A549 (cell line): ENCODE data around the gene CACNA1I. TPM values are rescaled to one million over a fixed set of nuclear protein-coding genes. Genes with fewer than 3 reads are reported as not detected.

Experiments used
- ATAC-seq, 2 experiments: fragments of 200-7000 bp in 1 of 2; fragments of >200 bp in 1 of 2; cut with Nextera tagmentation in 1 of 2; cut with Tn5 transposase in 1 of 2; 3 replicates each; pipeline versions ENCODE4 v1.8.0 to v1.9.1; 2018 to 2020; ENCODE audit warnings: mild to moderate bottlenecking in 1 of 2, moderate library complexity in 1 of 2
- CTCF ChIA-PET: fragments of 300-600 bp; sonication (Branson Sonifier 250); formaldehyde crosslinking; extraction: SDS; loops from one replicate; lab custom pipeline; 2021; ENCODE audit warnings: antibody characterized with exemption, inconsistent platforms; lab: Yijun Ruan, JAX
- POLR2A ChIA-PET: fragments of 350-600 bp; formaldehyde crosslinking; extraction: SDS; loops from one replicate; lab custom pipeline; 2021; ENCODE audit warnings: antibody characterized with exemption, inconsistent platforms; lab: Yijun Ruan, JAX
- DNase-seq, 2 experiments: peaks; one replicate each; pipeline versions ENCODE4 v3.0.0 to v3.0.0-alpha.2; 2011 to 2016; ENCODE audit warnings: low read depth in 1 of 2, low spot score in 1 of 2
- FAIRE-seq: peaks from 2 replicates; lab custom pipeline; 2011; peaks lifted over from hg19 to GRCh38; lab: Jason Lieb, UNC
- H3K27ac ChIP-seq, 2 experiments: fragments of >200 bp; sonication (Bioruptor Twin); formaldehyde crosslinking; 3 replicates each; pipeline ENCODE4 v1.5.1; 2016 to 2017
- H3K4me1 ChIP-seq: fragments of >200 bp; sonication (Bioruptor Twin); formaldehyde crosslinking; 3 replicates; pipeline ENCODE4 v1.6.1; 2016
- H3K4me2 ChIP-seq: fragments of >200 bp; sonication (Bioruptor Twin); formaldehyde crosslinking; 3 replicates; pipeline ENCODE4 v1.6.1; 2016
- H3K4me3 ChIP-seq: fragments of >200 bp; sonication (Bioruptor Twin); formaldehyde crosslinking; 3 replicates; pipeline ENCODE4 v1.5.1; 2016
- H3K9me3 ChIP-seq: fragments of >200 bp; sonication (Bioruptor Twin); formaldehyde crosslinking; 3 replicates; pipeline ENCODE4 v1.6.1; 2016
- BHLHE40 ChIP-seq: IDR thresholded peaks from 2 replicates; pipeline ENCODE4 v1.6.1; 2012; ENCODE audit warnings: low read depth, low read length, inconsistent platforms
- CEBPB ChIP-seq, 2 experiments: fragments of >200 bp in 1 of 2; sonication (Bioruptor Twin) in 1 of 2; formaldehyde crosslinking in 1 of 2; IDR thresholded peaks; 2 replicates each; pipeline ENCODE4 v1.6.1; 2012 to 2016
- CHD2 ChIP-seq: fragments of 150-350 bp; IDR thresholded peaks from 2 replicates; pipeline ENCODE4 v1.6.1; 2014; ENCODE audit warnings: low read length; ENCODE audit not compliant: partially characterized antibody
- CHD4 ChIP-seq: fragments of 200-600 bp; sonication (generic); IDR thresholded peaks from 2 replicates; pipeline ENCODE4 v1.6.1; 2016; ENCODE audit warnings: antibody characterized with exemption, mild to moderate bottlenecking, borderline replicate concordance
- EHMT2 ChIP-seq: fragments of 200-600 bp; sonication (generic); IDR thresholded peaks from 2 replicates; pipeline ENCODE4 v1.6.1; 2016; ENCODE audit warnings: antibody characterized with exemption, low read depth, mild to moderate bottlenecking, moderate library complexity
- EP300 ChIP-seq, 2 experiments: fragments of >200 bp; sonication (Bioruptor Twin); formaldehyde crosslinking; IDR thresholded peaks; 2 replicates in 1 of 2; 3 replicates in 1 of 2; pipeline ENCODE4 v1.6.1; 2016 to 2017
- FOSL2 ChIP-seq, 2 experiments: fragments of 450-650 bp in 1 of 2; fragments of >200 bp in 1 of 2; sonication (Bioruptor Twin) in 1 of 2; formaldehyde crosslinking; IDR thresholded peaks; 2 replicates each; pipeline versions ENCODE4 v1.5.0 to v1.6.1; 2016 to 2020; ENCODE audit warnings: mild to moderate bottlenecking in 1 of 2, moderate library complexity in 1 of 2
- HES2 ChIP-seq: fragments of >200 bp; sonication (Bioruptor Twin); formaldehyde crosslinking; IDR thresholded peaks from 2 replicates; pipeline ENCODE4 v1.6.1; 2016
- HMGXB4 ChIP-seq: fragments of 250-450 bp; sonication (Bioruptor Pico); IDR thresholded peaks from 2 replicates; pipeline ENCODE4 v1.5.0; 2021; ENCODE audit warnings: mild to moderate bottlenecking, moderate library complexity, borderline replicate concordance
- HOXB5 ChIP-seq: fragments of 250-450 bp; sonication (Bioruptor Pico); IDR thresholded peaks from 2 replicates; pipeline ENCODE4 v1.5.0; 2020; ENCODE audit warnings: mild to moderate bottlenecking, moderate library complexity
- JUN ChIP-seq, 2 experiments: fragments of >200 bp; sonication (Bioruptor Twin); formaldehyde crosslinking; IDR thresholded peaks; 2 replicates in 1 of 2; 3 replicates in 1 of 2; pipeline ENCODE4 v1.6.1; 2016 to 2017
- KDM1A ChIP-seq: fragments of 200-600 bp; sonication (generic); IDR thresholded peaks from 2 replicates; pipeline ENCODE4 v1.6.1; 2016; ENCODE audit warnings: low read depth, mild to moderate bottlenecking
- MAFK ChIP-seq: fragments of 450-650 bp; IDR thresholded peaks from 2 replicates; pipeline ENCODE4 v1.6.1; 2014; ENCODE audit not compliant: partially characterized antibody
- POLR2A ChIP-seq: IDR thresholded peaks from 2 replicates; pipeline ENCODE4 v1.6.1; 2012; ENCODE audit warnings: mild to moderate bottlenecking, low read length
- RARB ChIP-seq: fragments of 250-450 bp; sonication (Bioruptor Pico); IDR thresholded peaks from 2 replicates; pipeline ENCODE4 v1.8.0; 2021; ENCODE audit warnings: mild to moderate bottlenecking, moderate library complexity
- RFX5 ChIP-seq: fragments of 450-650 bp; IDR thresholded peaks from 2 replicates; pipeline ENCODE4 v1.7.1; 2014; ENCODE audit warnings: antibody characterized with exemption, mild to moderate bottlenecking, moderate library complexity
- SMC3 ChIP-seq: fragments of >200 bp; sonication (Bioruptor Twin); formaldehyde crosslinking; IDR thresholded peaks from 3 replicates; pipeline ENCODE4 v1.6.1; 2018; ENCODE audit warnings: inconsistent platforms
- SREBF2 ChIP-seq: fragments of 450-650 bp; IDR thresholded peaks from 2 replicates; pipeline ENCODE4 v1.6.1; 2014; ENCODE audit warnings: mild to moderate bottlenecking, moderate library complexity
- ZC3H11A ChIP-seq: fragments of 450-650 bp; IDR thresholded peaks from 2 replicates; pipeline ENCODE4 v1.6.1; 2014; ENCODE audit warnings: antibody characterized with exemption, mild to moderate bottlenecking
- ZNF302 ChIP-seq: fragments of 250-450 bp; sonication (Bioruptor Pico); IDR thresholded peaks from 2 replicates; pipeline ENCODE4 v1.9.0; 2021; ENCODE audit warnings: inconsistent platforms, mild to moderate bottlenecking, moderate library complexity
- WGBS: methylation state at CpG from one replicate; pipeline ENCODE4 v1.1.6; 2017; ENCODE audit errors: missing lambda C conversion rate; 5-methylcytosine and 5-hydroxymethylcytosine counted together
- polyA plus RNA-seq, 4 experiments: library from polyadenylated mRNA; depleted of rRNA in 3 of 4; stranded (reverse); fragments of >200 nt; fragmentation: RNase III in 1 of 4; extraction: RNeasy Plus Mini Kit Qiagen cat#74134 plus additional on column Dnase treatment in 1 of 4; gene quantifications; 2 replicates in 3 of 4; 3 replicates in 1 of 4; pipeline ENCODE4 v1.2.3, GENCODE V29; 2011 to 2017
- TF ChIP-seq, protein P1 (sequence below): fragments of 150-350 bp; IDR thresholded peaks from 2 replicates; pipeline ENCODE4 v1.6.1; 2014; ENCODE audit warnings: low read depth, mild to moderate bottlenecking, low read length
- TF ChIP-seq, protein P2 (sequence below): IDR thresholded peaks from 2 replicates; pipeline ENCODE4 v1.6.1; 2012

CACNA1I gene
- polyA plus RNA-seq, 2 of the 4 experiments (the other 2 are of a cell fraction), result 0.03 to 0.13 TPM

- TF ChIP-seq CHD4, result no peak
- TF ChIP-seq POLR2A, result no peak
- TF ChIP-seq EHMT2, result no peak
- TF ChIP-seq CHD2, result no peak
- TF ChIP-seq CEBPB (IDR thresholded peaks at IDR 0.05), result no peak
- TF ChIP-seq RFX5, result no peak
- TF ChIP-seq HES2, result no peak
- TF ChIP-seq, all 56 proteins: peak for 0
- FAIRE-seq (no peak), ATAC-seq (no peak), DNase-seq (no peak)
- Histone ChIP-seq H3K4me2 (no peak overlapping the region), H3K4me1 (0 out of 3 replicates have a peak, but pooled peaks cover 6% of the 10 kb centered on the region), H3K9me3 (no peaks in the 10 kb centered on the region), H3K4me3 (no peak overlapping the region), H3K27ac (no peak overlapping the region)
- WGBS, result 0% methylated on average over 1 of the region's 1 CpG
- ChIA-PET POLR2A (no interaction called here), CTCF (no interaction called here)
Observed at GRCh38 chr22:39661501-39661841, 90.9 kb downstream of the CACNA1I start.

GRCh38 chr22:39661842-39662685, 91.5 kb downstream of the CACNA1I start:
- no peak for FAIRE-seq
- 53% methylated on average over 10 of the region's 77 CpGs for WGBS

GRCh38 chr22:39662686-39663052, 92.1 kb downstream of the CACNA1I start:
- no peak for FAIRE-seq
- DNase-seq, result no peak
- Histone ChIP-seq H3K27ac (no peak overlapping the region), H3K4me2 (no peak overlapping the region), H3K4me3 (no peak overlapping the region), H3K4me1 (0 out of 3 replicates have a peak, but pooled peaks cover 6% of the 10 kb centered on the region), H3K9me3 (no peaks in the 10 kb centered on the region)
- WGBS, result 97% methylated on average over 21 of the region's 26 CpGs
- CTCF ChIA-PET, result no interaction called here
- POLR2A ChIA-PET, result no interaction called here
- no peak for ATAC-seq
- TF ChIP-seq RARB (CRISPR knock-in tag), result no peak
- TF ChIP-seq, protein P1, sequence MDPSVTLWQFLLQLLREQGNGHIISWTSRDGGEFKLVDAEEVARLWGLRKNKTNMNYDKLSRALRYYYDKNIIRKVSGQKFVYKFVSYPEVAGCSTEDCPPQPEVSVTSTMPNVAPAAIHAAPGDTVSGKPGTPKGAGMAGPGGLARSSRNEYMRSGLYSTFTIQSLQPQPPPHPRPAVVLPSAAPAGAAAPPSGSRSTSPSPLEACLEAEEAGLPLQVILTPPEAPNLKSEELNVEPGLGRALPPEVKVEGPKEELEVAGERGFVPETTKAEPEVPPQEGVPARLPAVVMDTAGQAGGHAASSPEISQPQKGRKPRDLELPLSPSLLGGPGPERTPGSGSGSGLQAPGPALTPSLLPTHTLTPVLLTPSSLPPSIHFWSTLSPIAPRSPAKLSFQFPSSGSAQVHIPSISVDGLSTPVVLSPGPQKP, result no peak
- no peak for TF ChIP-seq HOXB5 (CRISPR knock-in tag)
- no peak for TF ChIP-seq KDM1A
- no peak for TF ChIP-seq ZNF302
- TF ChIP-seq, protein P2, sequence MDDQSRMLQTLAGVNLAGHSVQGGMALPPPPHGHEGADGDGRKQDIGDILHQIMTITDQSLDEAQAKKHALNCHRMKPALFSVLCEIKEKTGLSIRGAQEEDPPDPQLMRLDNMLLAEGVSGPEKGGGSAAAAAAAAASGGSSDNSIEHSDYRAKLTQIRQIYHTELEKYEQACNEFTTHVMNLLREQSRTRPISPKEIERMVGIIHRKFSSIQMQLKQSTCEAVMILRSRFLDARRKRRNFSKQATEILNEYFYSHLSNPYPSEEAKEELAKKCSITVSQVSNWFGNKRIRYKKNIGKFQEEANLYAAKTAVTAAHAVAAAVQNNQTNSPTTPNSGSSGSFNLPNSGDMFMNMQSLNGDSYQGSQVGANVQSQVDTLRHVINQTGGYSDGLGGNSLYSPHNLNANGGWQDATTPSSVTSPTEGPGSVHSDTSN, result no peak
- no peak for TF ChIP-seq SREBF2
- TF ChIP-seq EHMT2, result no peak
- TF ChIP-seq ZC3H11A, result no peak
- no peak for TF ChIP-seq FOSL2 (IDR thresholded peaks at IDR 0.05)
- TF ChIP-seq FOSL2 (CRISPR knock-in tag; IDR thresholded peaks at IDR 0.05), result no peak
- no peak for TF ChIP-seq EP300 (IDR thresholded peaks at IDR 0.05)
- TF ChIP-seq SMC3, result no peak
- TF ChIP-seq MAFK, result no peak
- TF ChIP-seq HMGXB4 (CRISPR knock-in tag), result no peak

More at GRCh38 chr22:39661842-39662685, 91.5 kb downstream of the CACNA1I start:
- TF ChIP-seq HMGXB4 (CRISPR knock-in tag), result no peak
- no peak for TF ChIP-seq ZC3H11A
- TF ChIP-seq BHLHE40, result no peak
- no peak for TF ChIP-seq JUN (IDR thresholded peaks at IDR 0.05)
- H3K4me3 ChIP-seq, result no peak overlapping the region
- ChIA-PET CTCF (no interaction called here), POLR2A (no interaction called here)
- no peak for DNase-seq
- H3K4me2 ChIP-seq, result no peak overlapping the region
- H3K9me3 ChIP-seq, result no peaks in the 10 kb centered on the region
- 0 out of 3 replicates have a peak, but pooled peaks cover 6% of the 10 kb centered on the region for H3K4me1 ChIP-seq
- no peak overlapping the region for H3K27ac ChIP-seq
- no peak for ATAC-seq
